Tibial artery (tissue), 4 donors: ENCODE measurements around the gene COLEC11.
"Not testable (repeated sequence)": the region's sequence is repeated elsewhere in the genome, so short reads cannot be mapped to it uniquely, and the experiment has no call there.

Source experiments
- DNase-seq, 2 donors: peaks; one replicate each; pipeline ENCODE4 v3.0.0-alpha.2; 2019
- H3K27ac ChIP-seq, 2 donors: fragments of 200-600 bp; sonication (generic) in 1 of 2; 1 replicate in 1 of 2; 2 replicates in 1 of 2; pipeline ENCODE4 v1.5.1; 2018 to 2019; ENCODE audit warnings: mild to moderate bottlenecking in 1 of 2
- H3K27me3 ChIP-seq, 2 donors: fragments of 200-600 bp; sonication (generic) in 1 of 2; one replicate each; pipeline versions ENCODE4 v1.5.1 to v1.6.0; 2016 to 2019
- H3K36me3 ChIP-seq, 3 donors: fragments of 200-600 bp; sonication (generic) in 2 of 3; one replicate each; pipeline ENCODE4 v1.5.1; 2016 to 2019; ENCODE audit warnings: mild to moderate bottlenecking in 2 of 3
- H3K4me1 ChIP-seq, 4 donors: fragments of 200-600 bp; sonication (generic) in 2 of 4; 1 replicate in 3 of 4; 2 replicates in 1 of 4; pipeline ENCODE4 v1.5.1; 2016 to 2019
- H3K4me3 ChIP-seq, 2 donors: fragments of 200-600 bp; sonication (generic) in 1 of 2; 1 replicate in 1 of 2; 2 replicates in 1 of 2; pipeline ENCODE4 v1.5.1; 2018 to 2019; ENCODE audit warnings: mild to moderate bottlenecking in 2 of 2
- H3K9me3 ChIP-seq, 3 donors: fragments of 200-600 bp; sonication (generic) in 1 of 3; one replicate each; pipeline ENCODE4 v1.5.1; 2016 to 2019
- intact Hi-C: fragments of 100-400 bp; cut with DNase I; formaldehyde crosslinking; loops from one replicate; pipeline ENCODE4 v1.15.0; 2023; ENCODE audit warnings: low total_unique reads
- TF ChIP-seq, protein P1 (sequence below), 2 experiments: fragments of 200-600 bp in 1 of 2; fragments of 450-650 bp in 1 of 2; IDR thresholded peaks; one replicate each; pipeline ENCODE4 v1.5.1; 2017 to 2019; ENCODE audit warnings: antibody characterized with exemption in 2 of 2, mild to moderate bottlenecking in 1 of 2, moderate library complexity in 1 of 2

The COLEC11 gene

DNA sequence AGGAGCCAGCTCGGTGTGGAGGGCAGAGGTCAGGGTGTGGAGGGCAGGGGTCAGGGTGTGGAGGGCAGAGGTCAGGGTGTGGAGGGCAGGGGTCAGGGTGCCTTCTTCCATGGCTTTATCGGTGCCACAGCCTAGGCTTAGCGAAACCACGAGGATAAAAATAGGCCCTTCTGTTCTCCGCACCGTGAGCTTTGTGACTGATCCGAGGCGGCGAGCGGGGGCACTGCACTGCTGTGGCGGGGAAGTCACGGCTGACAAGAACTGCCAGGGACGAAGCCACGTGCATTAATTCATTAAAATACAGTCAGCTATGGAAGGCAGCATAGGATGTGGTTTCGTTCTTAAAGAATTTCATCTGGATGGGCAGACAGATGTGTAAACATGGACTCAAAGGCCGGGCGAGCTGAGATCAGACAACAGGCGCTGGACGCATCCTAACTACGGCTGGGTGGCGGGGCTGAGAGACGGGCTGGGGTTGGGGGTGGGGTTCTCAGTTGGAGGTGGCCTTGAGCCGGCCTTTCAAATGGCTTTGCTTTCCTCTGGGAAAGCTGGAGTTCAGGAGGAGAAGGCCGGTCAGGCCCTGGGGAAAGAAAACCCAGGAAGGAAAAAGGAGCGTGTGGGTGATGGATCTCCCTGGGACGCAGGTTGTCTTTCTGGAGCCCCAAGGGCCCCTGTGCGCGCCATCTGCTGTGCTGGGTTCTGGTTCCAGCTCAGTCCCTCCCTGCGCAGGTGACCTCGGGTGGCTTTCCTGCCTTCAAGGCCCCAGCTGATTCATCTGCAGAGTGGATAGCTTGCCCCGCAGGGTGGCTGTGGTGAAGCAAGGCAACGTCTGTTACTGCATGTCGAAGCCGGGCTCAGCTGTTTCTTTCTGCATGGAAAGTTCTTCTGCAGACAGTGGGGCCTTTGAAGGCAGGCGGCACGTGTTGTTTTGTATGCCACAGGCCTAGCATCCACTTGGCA is 62.1 kb downstream of the COLEC11 start:
- H3K27me3 ChIP-seq, result peaks cover 0 to 10% of the 10 kb centered on the region in 2 donors
- peaks cover 0 to 7% (median 3%) of the 10 kb centered on the region in 4 donors for H3K4me1 ChIP-seq
- DNase-seq, result no peak
- no peaks in the 10 kb centered on the region for H3K9me3 ChIP-seq
- H3K4me3 ChIP-seq, result no peak overlapping the region
- H3K27ac ChIP-seq, result no peak overlapping the region
- no peaks in the 10 kb centered on the region for H3K36me3 ChIP-seq
- intact Hi-C loops, result no loop called here
- TF ChIP-seq, protein P1, sequence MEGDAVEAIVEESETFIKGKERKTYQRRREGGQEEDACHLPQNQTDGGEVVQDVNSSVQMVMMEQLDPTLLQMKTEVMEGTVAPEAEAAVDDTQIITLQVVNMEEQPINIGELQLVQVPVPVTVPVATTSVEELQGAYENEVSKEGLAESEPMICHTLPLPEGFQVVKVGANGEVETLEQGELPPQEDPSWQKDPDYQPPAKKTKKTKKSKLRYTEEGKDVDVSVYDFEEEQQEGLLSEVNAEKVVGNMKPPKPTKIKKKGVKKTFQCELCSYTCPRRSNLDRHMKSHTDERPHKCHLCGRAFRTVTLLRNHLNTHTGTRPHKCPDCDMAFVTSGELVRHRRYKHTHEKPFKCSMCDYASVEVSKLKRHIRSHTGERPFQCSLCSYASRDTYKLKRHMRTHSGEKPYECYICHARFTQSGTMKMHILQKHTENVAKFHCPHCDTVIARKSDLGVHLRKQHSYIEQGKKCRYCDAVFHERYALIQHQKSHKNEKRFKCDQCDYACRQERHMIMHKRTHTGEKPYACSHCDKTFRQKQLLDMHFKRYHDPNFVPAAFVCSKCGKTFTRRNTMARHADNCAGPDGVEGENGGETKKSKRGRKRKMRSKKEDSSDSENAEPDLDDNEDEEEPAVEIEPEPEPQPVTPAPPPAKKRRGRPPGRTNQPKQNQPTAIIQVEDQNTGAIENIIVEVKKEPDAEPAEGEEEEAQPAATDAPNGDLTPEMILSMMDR (IDR thresholded peaks at IDR 0.05), result no peak

DNA sequence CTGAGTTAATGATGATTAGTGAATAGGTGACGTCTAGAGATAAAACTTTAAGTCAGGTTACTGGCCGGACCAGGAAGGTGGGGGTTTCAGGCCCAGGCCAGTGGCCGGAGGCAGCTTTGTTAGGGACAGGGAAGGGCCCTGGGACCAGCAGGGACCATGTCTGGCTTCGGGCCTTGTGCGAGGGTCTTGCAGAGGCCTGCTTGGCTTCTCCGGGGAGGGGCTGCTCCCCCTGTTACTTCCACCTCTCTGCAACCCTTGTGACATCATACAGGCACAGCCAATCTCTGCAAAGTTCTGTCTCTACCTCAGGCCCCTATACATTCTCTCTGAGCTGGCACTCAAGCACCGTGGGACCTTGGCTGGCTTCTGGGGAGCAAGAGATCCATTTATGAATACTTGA is 63.0 kb downstream of the COLEC11 start, which contains the start of gene ALLC:
ALLC (plus strand) TSS at position 320 of the 400 bp plus-strand sequence. CDS start 12,958 bp downstream, outside the sequence.
- intact Hi-C loops, result no loop called here
- DNase-seq, result no peak
- TF ChIP-seq, protein P1 (IDR thresholded peaks at IDR 0.05), result no peak
- Histone ChIP-seq H3K4me3 (no peak within 1 kb of the TSS), H3K4me1 (peaks cover 0 to 6% (median 2%) of the 10 kb centered on the region in 4 donors), H3K9me3 (no peaks in the 10 kb centered on the region), H3K27me3 (peaks cover 0 to 10% of the 10 kb centered on the region in 2 donors), H3K27ac (peak within 1 kb of the TSS in 1 of 2 donors; percentile 37), H3K36me3 (no peaks in the 10 kb centered on the region)

DNA sequence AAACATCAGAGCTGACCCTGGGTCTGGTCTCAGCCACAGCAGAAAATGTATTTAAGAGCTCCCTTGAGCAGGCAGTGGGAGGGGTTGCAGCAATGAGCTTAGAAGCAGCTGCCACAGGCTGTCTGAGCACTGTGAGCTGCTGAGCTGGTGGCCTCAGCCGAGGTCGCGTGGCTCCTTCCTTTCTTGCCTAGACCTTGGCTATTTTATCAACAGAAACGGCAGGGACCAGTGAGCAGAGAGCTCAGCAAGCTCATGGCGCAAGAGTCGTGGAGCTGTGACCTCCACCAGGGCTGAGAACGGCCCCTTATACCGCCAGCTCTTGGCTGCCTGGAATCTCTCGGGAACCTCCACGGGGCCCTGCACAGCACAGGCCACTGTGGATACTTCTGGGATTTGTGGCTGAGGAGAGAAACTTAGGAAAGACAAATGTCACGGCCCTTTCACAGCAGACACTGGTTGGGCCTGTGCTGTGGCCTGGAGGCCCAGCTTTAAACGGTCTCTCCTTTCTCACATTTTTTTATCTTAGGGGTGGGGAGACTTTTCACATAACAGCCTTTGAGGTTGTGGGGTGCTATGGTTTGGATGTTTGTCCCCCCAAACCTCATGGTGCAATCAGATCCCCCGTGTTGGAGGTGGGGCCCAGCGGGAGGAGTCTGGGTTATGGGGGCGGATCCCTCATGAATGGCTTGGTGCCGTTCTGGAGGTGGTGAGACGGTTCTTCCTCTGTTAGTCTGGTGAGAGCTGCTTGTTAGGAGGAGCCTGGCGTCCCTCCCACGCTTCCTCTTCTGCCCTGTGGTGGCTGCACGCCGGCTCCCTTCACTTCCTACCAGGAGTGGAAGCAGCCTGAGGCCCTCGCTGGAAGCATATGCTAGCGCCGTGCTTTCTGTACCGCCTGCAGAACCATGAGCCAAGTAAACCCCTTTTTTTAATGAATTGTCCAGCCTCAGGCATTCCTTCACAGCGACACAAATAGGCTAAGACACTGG is 64.8 kb downstream of the COLEC11 start:
- TF ChIP-seq, protein P1 (IDR thresholded peaks at IDR 0.05), result no peak
- Histone ChIP-seq H3K36me3 (no peaks in the 10 kb centered on the region), H3K4me3 (no peak overlapping the region), H3K9me3 (no peaks in the 10 kb centered on the region), H3K27me3 (no peaks in the 10 kb centered on the region), H3K27ac (peak overlapping the region in 1 of 2 donors; percentile 37), H3K4me1 (peaks cover 0 to 6% (median 2%) of the 10 kb centered on the region in 4 donors)
- intact Hi-C loops, result no loop called here
- DNase-seq, result peak; percentile 12 to 27

DNA sequence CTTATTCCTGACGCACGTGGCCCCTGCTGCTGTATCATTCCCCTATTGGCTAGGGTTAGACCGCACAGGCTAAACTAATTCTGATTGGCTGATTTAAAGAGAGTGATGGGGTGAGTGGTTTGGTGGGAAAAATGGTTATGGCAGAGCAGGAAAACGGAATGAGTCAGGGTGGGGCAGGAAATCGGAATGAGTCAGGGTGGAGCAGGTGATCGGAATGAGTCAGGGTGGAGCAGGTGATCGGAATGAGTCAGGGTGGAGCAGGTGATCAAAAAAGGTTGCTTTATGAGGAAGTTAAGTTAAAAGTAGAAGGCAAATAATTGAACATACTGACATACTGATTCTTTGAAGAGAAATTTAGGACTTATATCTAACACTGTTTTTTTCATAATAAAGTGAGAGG is 65.7 kb downstream of the COLEC11 start:
- H3K9me3 ChIP-seq, H3K36me3 ChIP-seq, H3K4me3 ChIP-seq, H3K27ac ChIP-seq, intact Hi-C loops, H3K4me1 ChIP-seq, DNase-seq, H3K27me3 ChIP-seq: not testable (repeated sequence)

DNA sequence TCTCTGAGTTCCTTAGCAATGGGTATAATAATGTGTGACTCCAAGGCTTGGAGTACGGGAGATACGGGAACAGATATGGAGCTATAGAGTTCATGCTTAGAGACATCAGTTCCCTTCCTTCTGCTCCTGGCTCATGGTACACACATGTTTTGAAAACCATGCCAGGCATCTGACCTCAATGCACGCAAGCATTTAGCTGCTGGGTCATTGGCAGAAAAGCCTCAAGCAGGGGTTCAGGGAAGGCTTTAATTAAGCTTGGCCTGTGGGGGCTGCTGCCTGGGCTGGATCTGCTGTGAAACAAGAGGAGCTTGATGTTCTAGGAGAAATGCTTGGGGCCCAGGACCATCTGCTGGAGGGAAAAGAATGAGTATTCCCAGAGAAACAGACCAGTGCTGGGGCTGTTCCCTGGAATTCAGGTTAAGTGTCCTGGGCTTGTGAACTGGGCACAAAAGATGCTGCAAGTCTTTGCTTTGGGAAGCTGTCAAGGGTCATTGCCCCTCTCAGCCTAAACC is 66.3 kb downstream of the COLEC11 start:
- Histone ChIP-seq H3K9me3 (no peaks in the 10 kb centered on the region), H3K27me3 (no peaks in the 10 kb centered on the region), H3K27ac (no peak overlapping the region), H3K4me1 (peaks cover 0 to 6% (median 2%) of the 10 kb centered on the region in 4 donors), H3K36me3 (no peaks in the 10 kb centered on the region), H3K4me3 (no peak overlapping the region)
- intact Hi-C loops, result no loop called here
- TF ChIP-seq, protein P1 (IDR thresholded peaks at IDR 0.05), result no peak
- DNase-seq, result peak in 1 of 2 donors; percentile 0
